GM12878 (cell line): Measurements from ENCODE around the gene OLAH. TPM values are rescaled to one million over a fixed set of nuclear protein-coding genes. Genes with fewer than 3 reads are reported as not detected.
A peak's percentile ranks its signal among the peaks of the same experiment; 100 is the strongest.

Experiments
- BCLAF1 ChIP-seq: fragments of 450-650 bp; IDR thresholded peaks from 2 replicates; pipeline ENCODE4 v1.6.1; 2017; ENCODE audit warnings: antibody characterized with exemption, mild to moderate bottlenecking, moderate library complexity
- BMI1 ChIP-seq: fragments of 450-650 bp; IDR thresholded peaks from 2 replicates; pipeline ENCODE4 v1.6.1; 2016; ENCODE audit warnings: mild to moderate bottlenecking, moderate library complexity, borderline replicate concordance
- CBX5 ChIP-seq: sonication (generic); IDR thresholded peaks from 2 replicates; pipeline ENCODE4 v1.6.1; 2016; ENCODE audit warnings: low read depth, moderate library complexity, mild to moderate bottlenecking, inconsistent platforms
- EGR1 ChIP-seq, 2 experiments: IDR thresholded peaks; 1 replicate in 1 of 2; 2 replicates in 1 of 2; pipeline ENCODE4 v1.6.1; 2011 to 2012; ENCODE audit warnings: low read depth in 2 of 2, low read length in 2 of 2, borderline replicate concordance in 1 of 2, mild to moderate bottlenecking in 1 of 2, moderate library complexity in 1 of 2
- IRF4 ChIP-seq: IDR thresholded peaks from 2 replicates; pipeline ENCODE4 v1.6.1; 2011; ENCODE audit warnings: low read depth, low read length
- MTA3 ChIP-seq: IDR thresholded peaks from 2 replicates; pipeline ENCODE4 v1.6.1; 2012; ENCODE audit warnings: low read length, inconsistent platforms, borderline replicate concordance
- MXI1 ChIP-seq: fragments of 150-350 bp; IDR thresholded peaks from 2 replicates; pipeline ENCODE4 v1.6.1; 2011; ENCODE audit warnings: low read depth, mild to moderate bottlenecking, inconsistent platforms, low read length, improper control_type of control experiment
- NFYA ChIP-seq: IDR thresholded peaks from 2 replicates; pipeline ENCODE4 v1.6.1; 2011; ENCODE audit warnings: low read depth, mild to moderate bottlenecking, low read length, improper control_type of control experiment, borderline replicate concordance
- POU2F2 ChIP-seq: IDR thresholded peaks from 3 replicates; pipeline ENCODE4 v1.6.1; 2011; ENCODE audit warnings: low read depth, mild to moderate bottlenecking, low read length, borderline replicate concordance
- RAD51 ChIP-seq: fragments of 450-650 bp; IDR thresholded peaks from 2 replicates; pipeline ENCODE4 v1.6.1; 2016; ENCODE audit warnings: moderate library complexity, mild to moderate bottlenecking, inconsistent platforms
- RBBP5 ChIP-seq: fragments of 200-600 bp; sonication (generic); conservative IDR thresholded peaks from 2 replicates; pipeline ENCODE4 v1.6.1; 2016
- SIX5 ChIP-seq: IDR thresholded peaks from 2 replicates; pipeline ENCODE4 v1.6.1; 2011; ENCODE audit warnings: mild to moderate bottlenecking, low read depth, low read length, moderate library complexity; ENCODE audit not compliant: severe bottlenecking
- SKIL ChIP-seq: fragments of 450-650 bp; IDR thresholded peaks from 2 replicates; pipeline ENCODE4 v1.6.1; 2017; ENCODE audit warnings: mild to moderate bottlenecking, low read depth, inconsistent platforms; ENCODE audit not compliant: poor library complexity, severe bottlenecking
- SMARCA5 ChIP-seq: fragments of 450-650 bp; IDR thresholded peaks from 2 replicates; pipeline ENCODE4 v1.6.1; 2017; ENCODE audit warnings: mild to moderate bottlenecking
- SP1 ChIP-seq: IDR thresholded peaks from one replicate; pipeline ENCODE4 v1.6.1; 2011; ENCODE audit warnings: low read depth, low read length
- SRF ChIP-seq, 2 experiments: IDR thresholded peaks; 2 replicates each; pipeline ENCODE4 v1.6.1; 2011; ENCODE audit warnings: low read depth in 2 of 2, low read length in 2 of 2, mild to moderate bottlenecking in 1 of 2, moderate library complexity in 1 of 2
- STAT1 ChIP-seq: fragments of 450-650 bp; conservative IDR thresholded peaks from 2 replicates; pipeline ENCODE4 v1.6.1; 2014; ENCODE audit warnings: antibody characterized with exemption, mild to moderate bottlenecking
- TAF1 ChIP-seq: IDR thresholded peaks from 2 replicates; pipeline ENCODE4 v1.6.1; 2011; ENCODE audit warnings: mild to moderate bottlenecking, low read depth, low read length, borderline replicate concordance
- ZNF687 ChIP-seq: fragments of 450-650 bp; IDR thresholded peaks from 2 replicates; pipeline ENCODE4 v1.6.1; 2017; ENCODE audit warnings: mild to moderate bottlenecking, moderate library complexity
- polyA plus RNA-seq, 11 experiments: library from polyadenylated mRNA; depleted of rRNA in 4 of 11; unstranded in 6 of 11; stranded (reverse) in 5 of 11; fragments of >200 nt; fragmentation: Nextera tagmentation in 4 of 11; fragmentation: Illumina TruSeq in 1 of 11; extraction: Ambion mirVana in 4 of 11; extraction: Trizol in 1 of 11; gene quantifications; 1 replicate in 1 of 11; 2 replicates in 10 of 11; pipeline versions ENCODE4 v1.2.1 to v1.2.3, GENCODE V29; 2011 to 2016; ENCODE audit warnings: inconsistent platforms in 2 of 11, missing spikeins in 2 of 11, low read depth in 1 of 11
- total RNA-seq, 4 experiments: library from RNA; depleted of rRNA in 3 of 4; stranded (reverse); fragments of >200 nt in 3 of 4; fragmentation: Illumina TruSeq in 1 of 4; extraction: Trizol in 1 of 4; gene quantifications; 2 replicates each; pipeline versions ENCODE4 v1.2.1 to v1.2.3, GENCODE V29; 2013 to 2021

The OLAH gene
- total and polyA plus RNA-seq, 10 of the 15 experiments (the other 5 are each of a cell fraction or from before 2014, with no cell fraction given): 0.10 to 1.4 (median 0.59) TPM; not detected in 1

GRCh38 chr10:15122477-15123030 is 78.8 kb downstream of the OLAH start (continued):
- peak; percentile 81 for TF ChIP-seq SKIL
- peak; percentile 76 for TF ChIP-seq RAD51
- TF ChIP-seq MXI1: peak; percentile 84
- TF ChIP-seq SP1: no peak
- no peak for TF ChIP-seq EGR1 (IDR thresholded peaks at IDR 0.05; ENCODE audit: borderline replicate concordance in 1 of 2, low read depth in 2 of 2, low read length in 2 of 2)
- TF ChIP-seq SMARCA5: peak; percentile 94
- no peak for TF ChIP-seq SIX5
- TF ChIP-seq ZNF687: no peak
- TF ChIP-seq BCLAF1: no peak
- TF ChIP-seq CBX5: no peak
- peak; percentile 82; the same call in 2 of the 3 replicates for TF ChIP-seq POU2F2
- TF ChIP-seq NFYA: no peak
- no peak for TF ChIP-seq STAT1
- no peak for TF ChIP-seq MTA3
- TF ChIP-seq BMI1: no peak
- no peak for TF ChIP-seq TAF1
- TF ChIP-seq RBBP5: no peak; the same call in 1 of the 2 replicates
- TF ChIP-seq SRF (IDR thresholded peaks at IDR 0.05; ENCODE audit: low read depth in 2 of 2, low read length in 2 of 2): no peak
- no peak for TF ChIP-seq IRF4
